Non-pigmented ciliary epithelial cell (primary cell): ENCODE measurements around the gene RCOR2.

Source experiments
- DNase-seq: peaks from one replicate; pipeline ENCODE4 v3.0.0-alpha.2; 2010; ENCODE audit warnings: low read depth

RCOR2 gene

DNA sequence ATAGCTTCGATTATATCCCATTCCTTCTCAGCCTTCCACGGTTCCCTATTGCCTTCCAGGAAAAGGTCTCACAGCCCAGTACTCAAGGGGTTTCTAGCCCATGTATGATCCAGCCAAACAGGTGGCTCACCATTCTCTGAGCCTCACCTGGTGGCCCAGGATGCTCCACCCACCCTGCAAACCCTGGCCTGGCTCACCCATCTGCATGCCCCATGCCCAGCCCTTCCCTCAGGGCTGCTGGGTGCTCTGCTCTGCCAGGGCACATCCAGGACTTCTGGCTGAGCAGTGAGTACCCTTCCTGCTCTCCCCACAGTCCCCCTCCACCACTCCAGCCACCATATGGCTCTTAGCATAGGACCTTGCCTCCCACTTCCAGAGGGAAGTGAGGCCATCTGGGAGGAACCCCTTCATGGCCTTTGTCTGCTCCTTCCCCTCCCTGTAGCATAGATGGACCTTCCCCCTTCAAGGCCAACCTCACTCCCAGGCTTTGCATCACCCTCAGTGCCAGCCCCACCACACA is 5.8 kb upstream of the RCOR2 start:
- no peak for DNase-seq

DNA sequence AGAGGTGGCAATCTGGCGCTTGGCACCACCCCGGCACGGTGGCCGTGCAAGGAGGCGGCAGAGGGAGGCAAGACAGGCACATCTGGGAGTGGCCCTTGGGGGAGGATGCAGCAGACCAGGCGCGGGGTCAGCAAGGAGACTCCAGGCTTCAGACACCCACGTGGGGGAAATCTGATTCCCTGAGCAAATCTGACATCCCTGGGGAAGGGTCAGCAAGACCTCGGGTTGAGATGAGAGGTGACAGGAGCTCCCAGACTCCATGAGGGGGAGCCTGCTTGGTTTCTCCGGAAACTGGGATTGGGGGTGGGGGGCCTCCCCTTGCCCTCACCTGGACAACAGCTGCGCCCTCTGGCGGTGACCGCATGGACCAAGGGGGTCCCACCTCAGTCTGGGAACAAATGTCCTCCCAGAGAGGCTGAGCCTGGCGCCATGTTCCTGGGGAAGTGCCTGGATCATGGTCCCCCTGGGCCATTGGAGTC is 4.0 kb upstream of the RCOR2 start:
- DNase-seq, result no peak

DNA sequence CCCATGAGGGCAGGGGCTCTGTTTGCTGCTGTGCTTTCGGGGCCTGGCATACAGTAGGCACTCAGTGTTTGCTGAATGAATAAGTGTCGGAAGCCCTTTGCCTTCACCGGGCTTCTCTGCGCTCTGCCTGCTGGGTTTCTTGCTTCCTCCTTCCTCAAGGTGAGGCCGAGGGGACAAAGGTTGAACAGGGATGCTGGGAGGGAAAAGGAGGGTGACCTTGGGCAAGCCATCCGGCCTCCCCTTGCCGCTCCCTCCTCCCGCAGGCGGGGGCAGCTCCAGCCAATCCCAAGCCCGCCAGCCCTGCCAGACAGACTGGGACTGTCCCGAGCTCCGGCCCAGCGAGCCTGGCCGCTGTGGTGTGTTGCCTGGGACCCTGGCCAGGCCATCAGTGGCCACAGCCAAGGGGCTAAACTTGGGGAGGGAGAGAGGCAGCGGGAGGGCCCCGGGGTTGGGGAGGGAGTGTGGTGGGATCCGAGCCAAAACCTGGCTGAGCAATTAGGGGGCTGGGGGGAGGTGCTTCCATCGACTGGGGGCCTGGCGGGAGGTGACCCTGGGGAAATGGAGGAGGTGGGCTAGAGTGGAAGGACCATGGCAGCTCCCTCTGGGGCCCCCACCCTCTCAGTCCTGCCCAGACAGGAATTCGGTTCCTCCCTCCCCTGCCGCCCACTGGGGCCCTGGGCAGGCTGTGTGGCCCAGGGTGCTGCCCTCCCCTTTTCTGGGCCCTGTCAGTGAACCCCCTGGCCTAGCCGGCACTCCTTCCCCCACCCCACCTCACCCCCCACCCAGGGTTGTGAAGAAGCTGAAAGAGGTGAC is 3.4 kb upstream of the RCOR2 start:
- no peak for DNase-seq

DNA sequence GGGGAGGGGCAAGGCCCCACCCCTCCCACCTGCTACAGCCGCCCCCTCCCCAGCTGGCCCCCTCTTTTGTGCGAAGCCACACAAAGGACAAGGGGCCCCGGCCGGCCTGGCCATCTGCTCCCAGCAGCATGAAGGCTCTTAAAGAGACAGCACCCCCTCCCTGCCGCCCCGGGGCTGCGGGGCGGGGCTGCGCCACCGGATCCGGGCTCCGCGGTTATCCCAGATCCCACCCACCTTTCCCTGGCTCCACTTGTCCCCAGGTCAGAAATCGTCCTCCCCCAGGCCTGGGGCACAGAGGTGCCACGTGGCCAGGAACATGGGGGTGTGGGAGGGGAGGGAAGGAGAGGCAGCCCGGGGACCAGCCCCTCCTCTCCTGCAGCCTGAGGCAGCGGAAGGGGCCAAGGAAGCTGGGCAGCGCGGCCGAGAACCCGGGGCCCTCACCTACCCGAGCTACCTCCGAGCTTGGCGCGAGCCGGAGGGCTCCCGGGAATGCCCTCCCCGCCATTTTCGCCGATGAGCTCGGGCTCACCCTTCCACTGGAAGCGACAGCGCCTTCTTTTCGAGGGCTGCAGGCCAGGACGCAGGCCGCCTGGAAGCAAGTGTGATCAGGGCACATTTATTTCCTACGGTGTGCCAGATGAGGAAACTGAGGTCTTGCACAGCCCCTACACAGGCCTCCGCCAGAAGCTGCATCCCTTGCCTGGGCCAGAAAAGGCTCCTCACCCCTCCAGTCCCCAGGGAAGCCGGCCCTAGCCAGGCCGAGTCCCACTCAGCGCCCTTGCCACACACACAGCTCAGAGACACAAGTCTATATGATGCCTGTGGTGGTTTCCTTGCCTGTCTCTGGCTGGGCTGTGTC is 2.5 kb upstream of the RCOR2 start:
- no peak for DNase-seq

DNA sequence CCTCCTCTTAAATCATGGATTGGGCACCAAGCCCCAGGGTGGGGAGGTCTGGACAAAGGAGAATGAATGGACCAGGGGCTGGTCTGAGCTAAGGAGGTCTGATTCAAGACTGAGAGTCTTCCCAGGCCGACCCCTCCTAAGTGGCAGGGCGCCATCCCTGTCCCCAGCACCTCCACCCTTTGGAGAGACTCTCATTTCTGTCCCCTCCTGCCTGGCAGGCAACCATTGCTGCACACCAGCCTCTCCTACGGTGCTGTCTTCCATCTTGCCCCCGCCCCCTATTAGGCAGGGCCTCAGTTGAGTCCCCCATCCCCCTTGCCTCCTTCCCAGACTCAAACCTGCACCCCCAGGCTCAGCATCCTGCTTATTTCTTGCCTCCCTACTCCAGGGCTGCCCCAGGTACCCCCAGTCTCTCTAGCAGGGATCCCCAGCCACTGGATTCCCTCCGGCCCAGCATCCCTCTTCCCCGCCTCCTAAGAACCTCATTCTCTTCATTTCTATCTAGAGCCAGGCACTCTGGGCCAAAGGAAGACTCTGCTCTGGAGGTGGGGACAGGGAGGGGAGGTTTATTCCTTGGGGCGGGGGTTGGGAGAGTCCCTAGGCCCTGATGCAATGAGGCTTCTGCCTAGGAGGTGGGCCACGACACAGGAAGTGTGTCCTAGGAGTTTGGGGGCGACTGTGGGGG is 1.7 kb upstream of the RCOR2 start:
- DNase-seq, result no peak

DNA sequence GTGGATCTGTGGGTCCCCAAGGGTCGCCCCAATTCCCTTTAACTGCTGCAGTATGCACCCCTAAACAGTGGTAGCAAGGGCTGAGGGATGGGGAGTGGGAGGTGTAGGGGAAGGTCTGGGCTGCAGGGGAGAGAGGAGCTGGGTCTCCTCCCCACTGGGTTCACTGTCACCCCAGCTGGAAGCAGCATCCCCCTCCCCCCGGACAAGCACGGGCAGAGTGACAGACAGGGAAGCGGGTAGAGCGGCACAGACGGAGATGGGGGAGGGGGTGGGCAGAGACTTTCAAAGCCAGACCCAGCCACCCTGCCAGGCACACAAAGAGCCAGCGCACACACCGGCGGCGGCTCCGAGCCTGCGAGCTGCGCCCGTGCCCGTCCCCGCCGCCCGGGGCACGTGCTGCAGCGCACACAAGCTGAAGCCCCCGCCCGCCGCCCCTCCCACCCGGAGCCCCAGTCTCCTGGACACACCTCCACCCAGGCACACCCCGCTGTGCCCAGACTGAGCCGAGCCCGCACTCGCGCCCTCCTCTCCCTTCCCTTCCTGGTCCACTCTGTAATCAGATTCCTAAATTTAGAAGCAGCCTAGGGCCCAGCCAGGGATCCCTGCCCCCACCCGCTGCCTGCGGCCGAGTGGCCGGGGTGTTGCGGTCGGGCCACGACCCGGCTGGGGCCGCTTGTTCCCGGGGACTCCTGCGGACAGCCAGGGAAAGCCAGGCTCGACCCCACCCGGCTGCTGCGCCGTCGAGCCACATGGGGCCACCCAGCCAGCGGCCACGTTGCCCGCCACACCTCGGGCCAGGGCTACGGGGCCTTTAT is 935 bp upstream of the RCOR2 start:
- DNase-seq, result no peak

DNA sequence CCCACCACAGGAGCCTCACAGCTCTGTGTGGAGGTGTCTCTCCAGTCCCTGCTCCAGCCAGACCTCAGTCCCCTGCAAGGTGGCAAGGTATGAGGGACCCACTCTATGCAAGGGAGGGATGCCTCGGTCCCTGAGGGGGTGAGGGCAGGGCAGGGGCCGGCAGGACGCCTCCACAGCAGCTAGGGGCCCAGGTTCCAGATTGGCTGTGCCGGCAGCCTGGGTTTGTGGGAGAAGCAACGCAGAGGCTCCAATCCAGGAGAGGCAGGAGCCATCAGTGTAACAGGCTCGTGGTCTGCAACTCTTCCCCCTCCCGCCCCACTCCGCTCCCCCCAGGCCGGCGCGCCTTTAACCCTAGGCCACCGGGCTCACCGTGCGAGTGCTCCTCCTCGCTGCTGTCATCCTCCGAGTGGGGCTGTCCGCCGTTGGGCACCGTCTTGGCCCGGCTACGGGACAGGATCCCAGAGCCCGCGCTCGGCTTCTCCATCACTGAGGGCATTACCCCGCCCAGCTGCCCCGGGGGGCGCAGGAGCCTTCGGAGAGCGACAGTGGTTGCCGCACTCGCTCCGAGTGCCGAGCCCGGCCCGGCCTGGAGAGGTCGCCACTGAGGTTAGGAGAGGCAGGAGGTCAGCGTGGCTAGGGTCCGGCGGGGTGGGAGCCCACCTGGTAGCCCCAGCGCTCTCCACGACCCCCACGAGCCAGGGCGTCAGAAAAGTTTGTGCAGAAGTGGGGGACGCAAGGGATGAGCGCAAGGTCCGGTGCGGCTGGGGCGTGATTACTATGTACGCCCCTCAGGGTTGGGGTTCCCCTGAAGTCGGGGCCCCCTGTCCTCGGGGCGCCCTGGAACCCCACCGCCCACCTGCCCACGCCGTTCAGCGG is 765 bp downstream of the RCOR2 start:
- no peak for DNase-seq

DNA sequence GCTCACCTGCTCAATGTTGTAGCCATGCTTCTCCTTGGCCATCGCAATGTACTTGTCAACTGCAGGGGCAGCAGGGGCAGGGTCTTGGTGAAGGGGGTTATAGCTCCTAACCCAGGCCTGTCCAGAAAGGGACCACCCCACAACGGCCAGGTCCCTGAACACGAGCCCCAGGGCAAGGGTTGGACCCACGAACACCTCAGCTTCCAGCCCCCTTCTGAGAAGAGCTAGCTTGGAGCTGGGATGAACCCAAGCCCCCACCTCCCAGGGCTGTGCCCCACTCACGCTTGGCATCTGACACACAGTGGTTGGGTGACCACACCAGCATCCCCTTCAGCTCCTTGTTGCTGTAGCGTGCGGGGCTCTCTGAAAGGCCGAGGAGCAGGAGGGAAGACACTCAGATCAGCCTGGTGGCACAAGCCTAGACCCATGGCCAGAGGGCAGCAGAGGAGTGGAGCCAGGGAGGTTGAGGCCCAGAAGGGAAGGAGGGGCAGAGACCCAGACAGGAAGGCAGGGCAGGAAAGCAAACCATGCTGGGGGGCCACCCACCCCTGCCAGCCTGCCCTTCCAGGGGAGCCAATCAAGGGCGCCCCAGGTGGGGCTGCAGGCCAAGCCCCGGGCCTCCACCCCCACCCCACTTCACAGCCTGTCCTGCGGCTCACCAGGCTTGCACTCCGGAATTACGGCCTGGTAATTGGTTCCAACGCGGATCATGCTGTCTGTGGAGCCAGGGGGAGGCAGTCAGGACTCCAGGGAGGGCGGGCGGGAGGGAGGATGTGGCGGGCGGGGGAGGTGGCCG is 1.9 kb downstream of the RCOR2 start:
- no peak for DNase-seq

DNA sequence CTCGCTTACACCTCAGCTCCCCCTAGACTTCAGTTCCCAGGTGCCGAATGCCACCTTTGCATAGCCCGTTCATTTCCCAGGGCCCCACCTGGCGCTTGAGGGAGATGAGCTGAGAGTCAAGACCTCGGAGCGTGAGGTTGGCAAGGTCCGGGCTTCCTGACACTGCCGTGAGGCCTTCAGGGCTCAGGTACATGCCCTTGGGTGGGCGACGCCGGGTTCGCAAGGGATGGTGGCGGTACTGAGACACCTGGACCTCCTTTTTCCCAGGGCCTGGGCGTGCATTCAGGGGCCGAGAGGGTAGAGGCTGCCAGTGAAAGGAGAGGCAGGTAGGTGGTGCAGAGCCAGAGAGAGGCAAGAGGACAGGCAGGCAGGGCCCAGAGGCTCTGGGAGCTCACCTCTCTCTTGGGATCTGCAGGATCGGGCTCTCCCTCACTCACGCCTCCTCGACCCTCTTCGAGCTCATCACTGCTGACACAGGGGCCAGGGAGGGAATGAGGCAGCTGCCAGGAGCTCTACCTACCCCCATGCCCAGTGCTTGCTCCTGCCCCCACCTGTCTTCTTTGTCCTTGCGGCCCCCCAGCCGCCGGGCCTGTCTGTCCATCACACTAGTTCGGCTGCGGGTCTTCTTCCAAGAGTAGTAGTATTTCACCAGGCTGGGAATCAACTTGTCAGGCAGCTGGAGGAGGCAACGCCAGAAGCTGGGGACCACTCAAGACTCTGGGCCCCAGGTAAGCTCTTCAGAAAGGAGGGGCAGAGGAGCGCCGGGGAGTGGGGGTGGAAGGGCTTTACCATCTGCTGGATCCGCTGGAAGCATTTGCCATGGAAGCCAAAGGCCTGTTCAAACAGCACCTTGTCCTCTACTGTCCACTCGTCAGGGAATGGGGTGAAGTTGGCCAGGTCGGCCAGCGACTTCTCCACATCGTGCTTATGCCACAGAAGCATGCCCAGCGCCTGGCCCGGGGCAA is 2.8 kb downstream of the RCOR2 start:
- no peak for DNase-seq

DNA sequence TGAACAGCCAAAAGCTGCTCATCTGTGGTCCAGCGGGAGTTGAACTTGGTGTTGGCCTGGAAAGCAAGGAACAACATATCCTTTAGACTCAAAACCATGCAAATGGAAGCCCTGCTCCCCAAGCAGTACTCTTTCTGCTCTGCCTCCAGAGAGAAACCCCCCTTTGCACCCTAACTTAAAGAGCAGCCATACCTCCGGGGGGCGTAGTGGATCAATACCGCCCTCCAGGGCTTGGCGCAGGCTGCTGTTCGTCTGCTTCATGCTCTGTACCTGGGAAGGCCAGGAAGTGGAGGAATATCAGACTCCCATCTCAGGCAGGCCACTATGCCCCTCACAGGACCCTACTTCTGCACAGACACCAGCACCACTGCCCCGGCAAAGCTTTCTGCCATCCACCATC is 4.3 kb downstream of the RCOR2 start:
- DNase-seq, result no peak

DNA sequence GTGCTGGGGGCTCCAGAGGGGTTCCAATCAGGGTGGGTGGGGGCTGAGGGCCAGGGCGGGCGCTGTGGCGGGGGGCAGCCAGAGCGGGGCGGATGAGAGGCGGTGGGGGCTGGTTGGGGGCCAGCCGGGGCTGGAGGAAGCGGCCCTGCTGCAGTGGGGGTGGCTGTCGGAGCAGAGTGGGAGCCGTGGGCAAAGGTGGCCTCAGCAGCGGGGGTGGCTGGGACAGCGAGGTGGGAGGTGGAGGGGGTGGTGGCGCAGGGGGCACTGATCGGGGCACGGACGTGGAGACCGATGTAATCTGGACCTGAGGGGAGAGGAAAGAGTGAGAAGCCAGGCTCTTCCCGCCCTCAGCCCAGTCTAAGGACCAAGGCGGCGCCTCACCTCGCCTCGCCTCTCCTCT is 5.1 kb downstream of the RCOR2 start:
- DNase-seq, result no peak

DNA sequence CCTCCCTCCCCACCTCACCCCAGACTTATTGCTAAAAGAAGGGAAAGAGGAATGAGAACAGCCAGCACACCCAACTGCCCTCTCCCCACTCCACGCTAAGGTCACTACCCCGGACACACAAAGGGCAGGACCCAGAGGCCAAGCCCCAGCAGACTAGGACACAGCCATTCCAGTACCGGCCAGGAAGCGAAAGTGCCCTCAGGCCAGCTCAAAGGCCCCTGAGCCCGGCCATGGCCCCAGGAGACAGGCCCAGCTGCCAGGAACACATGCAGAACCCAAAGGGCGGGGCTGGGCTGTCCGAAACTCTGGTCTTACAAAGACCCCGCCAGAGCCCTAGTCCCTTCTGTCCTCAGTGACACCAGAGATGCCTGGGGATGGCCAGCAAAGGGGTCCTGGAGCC is 5.5 kb downstream of the RCOR2 start:
- DNase-seq, result no peak

DNA sequence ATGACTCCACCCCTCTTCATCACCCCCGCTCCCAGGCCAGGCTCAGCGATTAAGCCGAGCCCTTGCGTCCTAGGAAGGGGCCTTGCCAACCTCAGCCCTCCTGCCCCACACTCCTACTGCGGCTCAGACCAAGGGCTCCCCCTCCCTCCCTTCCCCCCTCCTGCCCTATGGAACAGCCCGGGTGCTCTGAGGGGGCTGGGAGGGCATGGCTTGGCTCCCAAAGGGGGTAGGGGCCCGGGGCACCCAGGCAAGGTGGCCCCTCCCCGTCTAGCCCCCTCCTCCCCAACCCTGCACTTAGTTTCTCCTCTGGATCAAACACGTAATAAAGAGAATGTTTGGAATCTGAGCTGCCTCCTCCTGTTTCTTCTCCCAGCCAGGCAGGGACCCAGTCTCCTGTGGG is 6.3 kb downstream of the RCOR2 start:
- DNase-seq, result no peak

DNA sequence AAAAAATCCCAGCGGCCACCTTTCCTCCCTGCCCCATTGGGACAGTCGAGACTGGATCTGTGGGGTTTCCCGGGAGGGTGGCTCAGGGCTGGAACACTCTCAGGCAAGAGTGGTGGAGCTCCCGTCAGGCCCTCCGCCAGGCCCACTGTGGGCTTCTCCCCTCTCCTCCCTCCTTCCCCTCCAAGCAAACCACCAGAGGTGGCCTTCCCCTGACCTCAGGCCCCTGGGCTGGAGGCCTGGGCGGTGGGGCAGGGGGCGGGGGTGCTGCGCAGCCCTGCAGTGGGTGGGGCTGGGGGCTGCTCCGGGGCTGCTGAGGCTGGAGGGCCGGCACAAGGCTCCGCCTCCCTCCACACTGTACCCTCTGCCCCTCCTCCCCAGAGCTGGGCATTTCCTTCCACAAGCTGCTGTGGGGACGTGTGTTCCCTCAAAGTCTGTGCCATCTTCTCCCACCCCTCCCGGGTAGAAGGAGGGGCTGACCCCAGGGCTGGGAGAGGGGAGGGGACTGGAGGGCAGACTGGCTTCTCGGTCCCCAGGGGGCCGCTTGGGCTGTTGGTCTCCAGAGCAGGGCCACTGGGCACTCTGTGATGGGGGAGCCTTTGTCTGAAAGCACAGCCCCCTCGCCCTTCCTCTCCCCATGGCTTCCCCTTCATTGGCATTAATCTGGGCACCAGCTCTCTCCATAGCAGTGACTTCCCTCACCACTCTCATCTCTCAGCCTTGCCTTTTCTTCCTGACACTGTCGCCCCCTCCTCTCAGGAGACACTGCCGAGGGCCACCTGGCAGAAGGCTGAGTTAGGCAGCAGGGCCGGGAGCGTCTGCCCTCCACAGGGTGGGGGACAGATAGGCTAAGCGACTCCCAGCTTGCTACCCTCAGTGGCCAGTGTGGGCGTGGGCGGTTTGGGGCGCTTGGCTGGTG is 7.1 kb downstream of the RCOR2 start:
- no peak for DNase-seq

DNA sequence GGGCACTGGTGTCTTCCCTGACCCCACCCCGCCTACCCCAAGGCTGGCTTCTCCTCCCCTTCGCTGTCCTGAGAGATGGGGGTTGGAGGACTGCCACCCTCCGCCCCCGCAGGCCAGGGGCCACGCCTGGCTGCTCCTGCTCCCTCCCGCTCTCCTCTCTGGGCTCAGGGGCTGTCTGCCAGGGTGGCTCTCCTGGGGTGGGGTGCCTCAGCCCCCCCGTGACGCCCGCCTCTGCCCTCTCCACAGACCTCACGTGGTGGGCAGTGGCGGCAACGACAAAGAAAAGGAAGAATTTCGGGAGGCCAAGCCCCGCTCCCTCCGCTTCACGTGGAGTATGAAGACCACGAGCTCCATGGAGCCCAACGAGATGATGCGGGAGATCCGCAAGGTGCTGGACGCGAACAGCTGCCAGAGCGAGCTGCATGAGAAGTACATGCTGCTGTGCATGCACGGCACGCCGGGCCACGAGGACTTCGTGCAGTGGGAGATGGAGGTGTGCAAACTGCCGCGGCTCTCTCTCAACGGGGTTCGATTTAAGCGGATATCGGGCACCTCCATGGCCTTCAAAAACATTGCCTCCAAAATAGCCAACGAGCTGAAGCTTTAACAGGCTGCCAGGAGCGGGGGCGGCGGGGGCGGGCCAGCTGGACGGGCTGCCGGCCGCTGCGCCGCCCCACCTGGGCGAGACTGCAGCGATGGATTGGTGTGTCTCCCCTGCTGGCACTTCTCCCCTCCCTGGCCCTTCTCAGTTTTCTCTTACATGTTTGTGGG is 8.1 kb downstream of the RCOR2 start:
- no peak for DNase-seq

DNA sequence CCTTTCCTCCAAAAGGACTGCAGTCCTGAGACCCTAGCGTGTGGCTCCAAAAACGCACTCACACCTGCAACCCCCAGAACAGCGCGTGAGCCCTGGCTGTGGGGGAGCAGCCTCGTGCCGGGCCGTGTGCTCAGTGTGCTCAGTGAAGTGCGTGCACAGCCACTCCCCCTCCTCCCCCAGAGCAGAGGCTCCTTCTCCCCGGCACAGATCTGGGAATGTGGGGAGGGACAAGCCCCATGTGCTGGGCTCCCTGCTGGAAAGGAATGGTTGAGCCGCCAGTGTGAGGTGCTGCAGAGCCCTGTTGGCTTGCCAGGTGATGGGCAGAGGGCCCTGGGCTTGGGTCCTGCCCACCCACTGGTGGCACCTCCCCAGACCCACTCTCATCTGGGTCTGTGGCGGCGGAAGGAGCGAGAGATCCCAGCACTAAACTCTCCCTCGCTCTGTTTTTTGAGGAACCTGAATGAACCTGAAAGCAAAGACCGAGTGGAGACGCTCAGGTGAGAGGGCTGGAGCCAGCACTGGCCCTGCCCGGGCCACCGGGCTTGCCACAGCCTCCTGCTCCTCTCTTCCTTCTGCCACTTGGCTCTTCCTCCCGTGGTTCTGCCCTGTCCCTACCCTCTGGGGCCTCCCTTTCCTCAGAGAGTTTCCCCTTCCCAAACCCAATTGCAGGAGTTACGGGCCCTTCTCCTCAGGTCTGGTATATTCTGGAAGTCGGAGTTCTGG is 9.0 kb downstream of the RCOR2 start:
- DNase-seq, result no peak
